Measurements from ENCODE around the gene TEX19. TPM values are rescaled to one million over a fixed set of nuclear protein-coding genes. Genes with fewer than 3 reads are reported as not detected.

The TEX19 gene
- total RNA-seq, 4 donors from 2014 or later, result not detected

GRCh38 chr17:82351713-82352488 lies 7.1 kb upstream of the TEX19 start:
- TF ChIP-seq EP300 (IDR thresholded peaks at IDR 0.05), result no peak
- TF ChIP-seq POLR2AphosphoS5 (IDR thresholded peaks at IDR 0.05), result peak in 1 of 2 donors; percentile 60
- TF ChIP-seq, protein P1, sequence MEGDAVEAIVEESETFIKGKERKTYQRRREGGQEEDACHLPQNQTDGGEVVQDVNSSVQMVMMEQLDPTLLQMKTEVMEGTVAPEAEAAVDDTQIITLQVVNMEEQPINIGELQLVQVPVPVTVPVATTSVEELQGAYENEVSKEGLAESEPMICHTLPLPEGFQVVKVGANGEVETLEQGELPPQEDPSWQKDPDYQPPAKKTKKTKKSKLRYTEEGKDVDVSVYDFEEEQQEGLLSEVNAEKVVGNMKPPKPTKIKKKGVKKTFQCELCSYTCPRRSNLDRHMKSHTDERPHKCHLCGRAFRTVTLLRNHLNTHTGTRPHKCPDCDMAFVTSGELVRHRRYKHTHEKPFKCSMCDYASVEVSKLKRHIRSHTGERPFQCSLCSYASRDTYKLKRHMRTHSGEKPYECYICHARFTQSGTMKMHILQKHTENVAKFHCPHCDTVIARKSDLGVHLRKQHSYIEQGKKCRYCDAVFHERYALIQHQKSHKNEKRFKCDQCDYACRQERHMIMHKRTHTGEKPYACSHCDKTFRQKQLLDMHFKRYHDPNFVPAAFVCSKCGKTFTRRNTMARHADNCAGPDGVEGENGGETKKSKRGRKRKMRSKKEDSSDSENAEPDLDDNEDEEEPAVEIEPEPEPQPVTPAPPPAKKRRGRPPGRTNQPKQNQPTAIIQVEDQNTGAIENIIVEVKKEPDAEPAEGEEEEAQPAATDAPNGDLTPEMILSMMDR (IDR thresholded peaks at IDR 0.05), result peak; percentile 91 to 95 (median 94)
- intact Hi-C loops (cut with DNase I), result loop anchor here (2.0 to 5.0 kb wide), 3 partner anchors 63 to 425 kb away; no protein-coding TSS in a partner anchor
- Histone ChIP-seq H3K27me3 (peaks cover 0 to 27% (median 0%) of the 10 kb centered on the region in 4 donors), H3K9me3 (no peaks in the 10 kb centered on the region), H3K36me3 (no peaks in the 10 kb centered on the region), H3K27ac (replicated peaks in 1 of 4) (no peak overlapping the region), H3K4me3 (no peak overlapping the region), H3K4me1 (peaks cover 6 to 23% (median 17%) of the 10 kb centered on the region in 4 donors)
- peak; percentile 96 for DNase-seq (ENCODE audit: extremely low spot score)
- 54% methylated on average over 15 of the region's 26 CpGs for WGBS

DNA sequence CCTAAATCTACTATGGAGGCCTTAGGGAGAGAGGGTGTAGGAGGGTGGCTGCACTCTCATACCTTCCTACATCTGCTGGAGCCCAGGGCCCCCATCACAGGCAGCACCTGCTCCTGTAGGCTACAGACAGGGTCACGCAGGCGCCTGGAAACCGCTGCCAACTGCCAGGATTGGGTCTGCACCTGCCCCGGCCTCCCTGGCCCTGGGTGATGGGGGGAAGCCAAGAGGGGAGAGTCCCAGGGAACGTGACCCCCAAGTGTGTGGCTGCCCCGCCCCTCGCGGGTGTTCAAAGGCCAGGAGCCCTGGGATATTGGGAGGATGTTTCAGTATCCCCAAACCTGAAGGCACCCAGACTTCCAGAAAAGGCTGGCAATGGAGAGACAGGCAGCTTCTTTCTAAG lies 5.6 kb upstream of the TEX19 start:
- intact Hi-C loops (cut with DNase I), result loop anchor here (2.0 to 5.0 kb wide), 3 partner anchors 61 to 424 kb away; no protein-coding TSS in a partner anchor
- 90% methylated on average over 8 of the region's 8 CpGs for WGBS
- Histone ChIP-seq H3K4me1 (peaks cover 6 to 23% (median 17%) of the 10 kb centered on the region in 4 donors), H3K27me3 (peaks cover 0 to 31% (median 0%) of the 10 kb centered on the region in 4 donors), H3K9me3 (no peaks in the 10 kb centered on the region), H3K27ac (replicated peaks in 1 of 4) (no peak overlapping the region), H3K36me3 (no peaks in the 10 kb centered on the region), H3K4me3 (no peak overlapping the region)
- TF ChIP-seq EP300 (IDR thresholded peaks at IDR 0.05) (no peak), POLR2AphosphoS5 (IDR thresholded peaks at IDR 0.05) (no peak), POLR2A (IDR thresholded peaks at IDR 0.05; ENCODE audit: low read depth) (no peak)
- TF ChIP-seq, protein P1 (IDR thresholded peaks at IDR 0.05), result no peak
- DNase-seq (ENCODE audit: extremely low spot score), result no peak

DNA sequence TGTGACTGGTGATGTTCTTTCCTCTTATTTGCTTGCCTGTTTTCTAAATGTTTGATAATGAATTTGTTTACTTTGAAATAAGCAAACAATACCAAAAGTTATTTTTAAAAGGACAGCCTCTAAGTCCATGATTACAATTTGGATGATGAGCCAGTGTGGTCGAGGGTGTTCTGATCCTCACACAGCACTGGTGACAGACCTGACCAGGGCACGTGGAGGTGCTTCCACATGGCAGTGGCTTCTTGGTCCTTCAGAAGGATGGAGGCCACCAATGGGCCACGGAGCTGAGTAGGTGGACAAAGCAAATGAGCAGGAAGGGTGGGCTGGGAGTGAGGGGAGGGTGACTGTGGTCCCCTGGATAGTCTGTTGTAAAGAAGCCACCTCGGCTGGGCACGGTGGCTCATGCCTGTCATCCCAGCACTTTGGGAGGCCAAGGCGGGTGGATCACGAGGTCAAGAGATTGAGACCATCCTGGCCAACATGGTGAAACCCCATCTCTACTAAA lies 4.2 kb upstream of the TEX19 start:
- H3K4me1 ChIP-seq, result peaks cover 3 to 23% (median 19%) of the 10 kb centered on the region in 4 donors
- peaks cover 0 to 43% (median 5%) of the 10 kb centered on the region in 4 donors for H3K27me3 ChIP-seq
- no peak overlapping the region for H3K27ac ChIP-seq (replicated peaks in 1 of 4)
- no peak overlapping the region for H3K4me3 ChIP-seq
- no peak for DNase-seq (ENCODE audit: extremely low spot score)
- TF ChIP-seq, protein P1 (IDR thresholded peaks at IDR 0.05), result no peak
- TF ChIP-seq EP300 (IDR thresholded peaks at IDR 0.05), result no peak
- no peaks in the 10 kb centered on the region for H3K36me3 ChIP-seq
- H3K9me3 ChIP-seq, result no peaks in the 10 kb centered on the region
- WGBS, result 83% methylated on average over 7 of the region's 7 CpGs
- intact Hi-C loops (cut with DNase I), result loop anchor here (5.0 kb wide), 2 partner anchors 197 to 422 kb away; no protein-coding TSS in a partner anchor

DNA sequence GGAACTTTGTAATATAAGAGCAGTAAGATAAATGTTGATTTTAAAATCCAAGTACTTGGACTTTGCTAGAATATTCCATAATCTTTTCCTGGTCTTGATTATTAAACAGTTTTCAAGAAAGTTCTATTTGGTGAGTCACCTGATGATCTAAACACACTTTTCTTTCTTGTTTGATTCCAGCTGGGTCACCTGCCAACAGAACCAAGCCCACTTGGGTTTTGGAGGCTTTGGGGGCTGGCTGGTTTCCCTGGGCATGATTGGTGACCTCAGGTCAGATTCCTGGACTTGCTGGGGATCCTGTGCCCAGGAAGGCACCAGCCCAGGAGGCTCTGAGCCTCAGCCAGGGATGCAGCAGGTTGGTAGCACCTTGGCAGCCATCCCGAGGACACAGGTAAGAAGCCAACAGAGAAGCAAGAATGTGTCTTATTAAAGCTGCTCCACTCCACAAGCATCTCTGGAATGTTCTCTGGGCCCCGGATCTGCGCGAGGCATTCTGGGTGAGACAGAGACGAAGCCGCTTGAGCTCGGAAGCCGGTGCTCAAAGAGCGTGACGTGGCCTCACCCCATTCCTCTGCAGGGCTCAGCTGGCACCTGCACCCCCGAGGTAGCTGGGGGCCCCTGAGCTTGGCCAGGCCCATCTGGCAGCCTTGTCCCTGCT lies 3.1 kb upstream of the TEX19 start:
- Histone ChIP-seq H3K36me3 (no peaks in the 10 kb centered on the region), H3K27me3 (peaks cover 0 to 39% (median 5%) of the 10 kb centered on the region in 4 donors), H3K4me3 (no peak overlapping the region), H3K4me1 (peaks cover 3 to 23% (median 19%) of the 10 kb centered on the region in 4 donors), H3K27ac (replicated peaks in 1 of 4) (peak overlapping the region in 1 of 4 donors; percentile 24), H3K9me3 (no peaks in the 10 kb centered on the region)
- TF ChIP-seq POLR2AphosphoS5 (IDR thresholded peaks at IDR 0.05) (peak in 1 of 2 donors; percentile 14), POLR2A (IDR thresholded peaks at IDR 0.05; ENCODE audit: low read depth) (no peak)
- DNase-seq (ENCODE audit: extremely low spot score), result no peak
- 76% methylated on average over 11 of the region's 11 CpGs for WGBS
- intact Hi-C loops (cut with DNase I), result no loop called here

DNA sequence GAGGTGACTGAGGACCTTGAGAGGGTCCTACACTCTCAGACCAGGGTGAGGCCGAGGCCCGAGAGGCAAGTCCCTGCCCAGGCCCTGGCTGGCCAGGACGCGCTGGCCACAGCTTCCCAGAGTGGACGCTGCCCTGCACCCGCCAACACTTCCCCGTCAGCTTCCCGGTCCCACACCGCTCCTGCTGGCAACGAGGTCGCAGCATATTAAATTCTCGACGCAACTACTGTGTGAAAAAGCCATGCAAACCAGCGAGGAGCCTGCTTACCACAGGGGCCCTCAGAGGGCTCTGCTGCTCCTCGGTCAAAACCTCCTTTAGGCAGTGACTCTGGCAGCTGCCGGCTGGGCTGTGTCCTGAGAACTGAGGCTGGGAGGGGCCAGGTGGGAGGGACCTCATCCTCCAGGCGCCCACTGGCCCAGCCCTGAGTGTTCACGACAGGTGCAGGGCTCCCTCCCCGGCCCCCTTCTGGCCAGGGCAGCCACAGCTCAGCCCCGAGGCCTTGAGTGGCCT lies 2.1 kb upstream of the TEX19 start:
- Histone ChIP-seq H3K27me3 (peaks cover 0 to 39% (median 5%) of the 10 kb centered on the region in 4 donors), H3K27ac (replicated peaks in 1 of 4) (no peak overlapping the region), H3K9me3 (no peaks in the 10 kb centered on the region), H3K4me1 (peaks cover 2 to 18% (median 16%) of the 10 kb centered on the region in 4 donors), H3K4me3 (no peak overlapping the region), H3K36me3 (no peaks in the 10 kb centered on the region)
- DNase-seq (ENCODE audit: extremely low spot score), result no peak
- intact Hi-C loops (cut with DNase I), result no loop called here
- 51% methylated on average over 8 of the region's 20 CpGs for WGBS
- TF ChIP-seq POLR2AphosphoS5 (IDR thresholded peaks at IDR 0.05) (no peak), EP300 (IDR thresholded peaks at IDR 0.05) (no peak), POLR2A (IDR thresholded peaks at IDR 0.05; ENCODE audit: low read depth) (no peak)
- TF ChIP-seq, protein P1 (IDR thresholded peaks at IDR 0.05), result no peak

All from esophagus muscularis mucosa (tissue), 4 donors.